Sigmoid colon (tissue), 7 donors: ENCODE results near the gene CD300A. TPM values are rescaled to one million over a fixed set of nuclear protein-coding genes. Genes with fewer than 3 reads are reported as not detected.

Source experiments
- DNase-seq: peaks from one replicate; pipeline ENCODE4 v3.0.0-alpha.2; 2019
- H3K27ac ChIP-seq, 4 donors: fragments of 200-600 bp; sonication (generic); one replicate each; pipeline ENCODE4 v1.5.1; 2016 to 2019; ENCODE audit warnings: mild to moderate bottlenecking in 1 of 4
- H3K27me3 ChIP-seq, 3 donors: fragments of 200-600 bp; sonication (generic); one replicate each; pipeline ENCODE4 v1.5.1; 2019; ENCODE audit warnings: mild to moderate bottlenecking in 1 of 3
- H3K36me3 ChIP-seq, 4 donors: fragments of 200-600 bp; sonication (generic); one replicate each; pipeline ENCODE4 v1.5.1; 2016 to 2019
- H3K4me1 ChIP-seq, 4 donors: fragments of 200-600 bp; sonication (generic); one replicate each; pipeline ENCODE4 v1.5.1; 2017 to 2019
- H3K4me3 ChIP-seq, 4 donors: fragments of 200-600 bp; sonication (generic); one replicate each; pipeline ENCODE4 v1.5.1; 2017 to 2019; ENCODE audit warnings: mild to moderate bottlenecking in 2 of 4, moderate library complexity in 1 of 4
- H3K9me3 ChIP-seq, 4 donors: fragments of 200-600 bp in 3 of 4; sonication (generic) in 3 of 4; one replicate each; pipeline versions ENCODE4 v1.5.1 to v1.6.1; 2013 to 2019
- CTCF ChIP-seq, 4 experiments: fragments of 450-650 bp in 3 of 4; fragments of 200-600 bp in 1 of 4; IDR thresholded peaks; one replicate each; pipeline ENCODE4 v1.5.1; 2016 to 2019; ENCODE audit warnings: antibody characterized with exemption in 4 of 4, mild to moderate bottlenecking in 3 of 4, moderate library complexity in 2 of 4
- EP300 ChIP-seq, 4 donors: sonication (generic); formaldehyde crosslinking; IDR thresholded peaks; one replicate each; pipeline ENCODE4 v1.6.1; 2017; ENCODE audit warnings: antibody characterized with exemption in 4 of 4
- POLR2A ChIP-seq, 2 donors: fragments of 450-650 bp; IDR thresholded peaks; one replicate each; pipeline ENCODE4 v1.6.1; 2016; ENCODE audit warnings: antibody characterized with exemption in 2 of 2, mild to moderate bottlenecking in 2 of 2, moderate library complexity in 2 of 2
- POLR2AphosphoS5 ChIP-seq, 4 donors: sonication (generic); formaldehyde crosslinking; IDR thresholded peaks; one replicate each; pipeline ENCODE4 v1.6.1; 2017; ENCODE audit warnings: antibody characterized with exemption in 4 of 4
- WGBS, 2 donors: extraction: QIAGEN DNeasy Blood & Tissue Kit; methylation state at CpG; one replicate each; pipeline ENCODE4 v1.1.7; 2013; 5-methylcytosine and 5-hydroxymethylcytosine counted together
- intact Hi-C: fragments of 100-400 bp; cut with DNase I; formaldehyde crosslinking; loops from one replicate; pipeline ENCODE4 v1.15.1; 2023
- polyA plus RNA-seq, 3 donors: library from polyadenylated mRNA; stranded (reverse); fragments of 200-250 nt; gene quantifications; one replicate each; pipeline ENCODE4 v1.2.3, GENCODE V29; 2013
- total RNA-seq, 4 donors: library from RNA; depleted of rRNA; stranded (reverse); fragments of >200 nt; gene quantifications; one replicate each; pipeline ENCODE4 v1.1.0, GENCODE V29; 2016
- donor health status: healthy with polysubstance abuse.
- donor health status: Bipolar disorder and iron deficiency.
- donor health status: healthy.

Gene CD300A
- total and polyA plus RNA-seq, 7 donors = 2.9 to 33.5 (median 4.8) TPM

GRCh38 chr17:74437702-74438101 is 28.7 kb upstream of the CD300A start:
- H3K4me1 ChIP-seq = peaks cover 0 to 14% (median 10%) of the 10 kb centered on the region in 4 donors

GRCh38 chr17:74439691-74440567 is 26.5 kb upstream of the CD300A start:
- no peak for TF ChIP-seq CTCF (IDR thresholded peaks at IDR 0.05)
- TF ChIP-seq POLR2A (IDR thresholded peaks at IDR 0.05) = no peak
- TF ChIP-seq EP300 (IDR thresholded peaks at IDR 0.05) = no peak
- TF ChIP-seq POLR2AphosphoS5 (IDR thresholded peaks at IDR 0.05) = no peak
- Histone ChIP-seq H3K9me3 (peaks cover 0 to 5% (median 0%) of the 10 kb centered on the region in 4 donors), H3K27me3 (no peaks in the 10 kb centered on the region), H3K27ac (no peak overlapping the region), H3K4me1 (peaks cover 0 to 26% (median 24%) of the 10 kb centered on the region in 4 donors), H3K36me3 (peaks cover 0 to 12% (median 0%) of the 10 kb centered on the region in 4 donors), H3K4me3 (no peak overlapping the region)
- no peak for DNase-seq
- WGBS, 2 donors = 78 to 87% methylated on average over 31 of the region's 31 CpGs
- intact Hi-C loops = no loop called here

More at GRCh38 chr17:74437702-74438101, 28.7 kb upstream of the CD300A start:
- peaks cover 0 to under 1% (median 0%) of the 10 kb centered on the region in 3 donors for H3K27me3 ChIP-seq
- H3K27ac ChIP-seq = no peak overlapping the region
- DNase-seq = no peak
- peaks cover 0 to 5% (median 0%) of the 10 kb centered on the region in 4 donors for H3K9me3 ChIP-seq
- intact Hi-C loops = no loop called here
- H3K4me3 ChIP-seq = no peak overlapping the region
- H3K36me3 ChIP-seq = peaks cover 0 to 12% (median 0%) of the 10 kb centered on the region in 4 donors
- 85 to 93% methylated on average over 3 of the region's 3 CpGs for WGBS, 2 donors
- TF ChIP-seq CTCF (IDR thresholded peaks at IDR 0.05) = peak in 3 of 4 experiments; percentile 17 to 46 (median 30)
- TF ChIP-seq POLR2AphosphoS5 (IDR thresholded peaks at IDR 0.05) = no peak
- no peak for TF ChIP-seq EP300 (IDR thresholded peaks at IDR 0.05)
- no peak for TF ChIP-seq POLR2A (IDR thresholded peaks at IDR 0.05)

- DNase-seq = no peak
- TF ChIP-seq POLR2A (IDR thresholded peaks at IDR 0.05) (no peak), EP300 (IDR thresholded peaks at IDR 0.05) (no peak), CTCF (IDR thresholded peaks at IDR 0.05) (no peak), POLR2AphosphoS5 (IDR thresholded peaks at IDR 0.05) (no peak)
- Histone ChIP-seq H3K4me3 (no peak overlapping the region), H3K9me3 (peaks cover 0 to 5% (median 0%) of the 10 kb centered on the region in 4 donors), H3K4me1 (peaks cover 0 to 26% (median 24%) of the 10 kb centered on the region in 4 donors), H3K27ac (no peak overlapping the region), H3K36me3 (peaks cover 0 to 12% (median 0%) of the 10 kb centered on the region in 4 donors), H3K27me3 (no peaks in the 10 kb centered on the region)
- intact Hi-C loops = no loop called here
- whole genome bisulfite sequencing, 2 donors = 92 to 95% methylated on average over 7 of the region's 7 CpGs
Measured at GRCh38 chr17:74441537-74441936, 24.9 kb upstream of the CD300A start.

GRCh38 chr17:74442291-74442669 is 24.2 kb upstream of the CD300A start:
- TF ChIP-seq EP300 (IDR thresholded peaks at IDR 0.05) (no peak), POLR2AphosphoS5 (IDR thresholded peaks at IDR 0.05) (no peak), CTCF (IDR thresholded peaks at IDR 0.05) (no peak), POLR2A (IDR thresholded peaks at IDR 0.05) (no peak)
- Histone ChIP-seq H3K4me3 (no peak overlapping the region), H3K27ac (peak overlapping the region; percentile 59 to 80 (median 66)), H3K4me1 (peaks cover 0 to 26% (median 24%) of the 10 kb centered on the region in 4 donors), H3K9me3 (peaks cover 0 to 5% (median 0%) of the 10 kb centered on the region in 4 donors), H3K36me3 (peaks cover 0 to 12% (median 0%) of the 10 kb centered on the region in 4 donors), H3K27me3 (no peaks in the 10 kb centered on the region)
- 54 to 74% methylated on average over 6 of the region's 6 CpGs for WGBS, 2 donors
- intact Hi-C loops = no loop called here
- no peak for DNase-seq
